Activated CD8-positive, alpha-beta memory T cell treated with anti-CD3 and anti-CD28 coated beads, Interleukin-2, amount 50 U/mL, for 1 hour (primary cell): Measurements from ENCODE around the gene ZBTB1.
"Not testable (repeated sequence)": the region's sequence is repeated elsewhere in the genome, so short reads cannot be mapped to it uniquely, and the experiment has no call there.

Source experiments
- DNase-seq: peaks from one replicate; pipeline ENCODE4 v3.0.0-alpha.2; 2020; ENCODE audit errors: extremely low read depth

ZBTB1 gene

DNA sequence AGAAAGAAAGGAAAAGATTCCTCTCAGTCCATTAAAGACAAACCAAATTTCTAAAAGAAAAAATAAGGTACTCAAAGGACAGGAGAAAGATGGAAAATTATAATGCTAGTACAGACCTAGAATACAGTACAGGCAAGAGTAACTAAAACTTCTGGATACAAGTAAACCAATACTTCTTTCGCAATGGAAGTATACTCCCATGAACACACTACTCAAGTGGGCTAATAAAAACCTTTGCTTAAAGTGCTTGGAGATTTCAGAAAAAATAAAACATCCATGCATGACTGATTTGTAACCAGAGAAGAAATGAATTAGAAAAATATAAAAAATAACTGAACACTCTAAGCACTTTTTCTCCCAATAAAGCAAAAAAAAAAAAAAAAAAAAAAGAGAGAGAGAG lies 4.5 kb upstream of the ZBTB1 start:
- DNase-seq = no peak

DNA sequence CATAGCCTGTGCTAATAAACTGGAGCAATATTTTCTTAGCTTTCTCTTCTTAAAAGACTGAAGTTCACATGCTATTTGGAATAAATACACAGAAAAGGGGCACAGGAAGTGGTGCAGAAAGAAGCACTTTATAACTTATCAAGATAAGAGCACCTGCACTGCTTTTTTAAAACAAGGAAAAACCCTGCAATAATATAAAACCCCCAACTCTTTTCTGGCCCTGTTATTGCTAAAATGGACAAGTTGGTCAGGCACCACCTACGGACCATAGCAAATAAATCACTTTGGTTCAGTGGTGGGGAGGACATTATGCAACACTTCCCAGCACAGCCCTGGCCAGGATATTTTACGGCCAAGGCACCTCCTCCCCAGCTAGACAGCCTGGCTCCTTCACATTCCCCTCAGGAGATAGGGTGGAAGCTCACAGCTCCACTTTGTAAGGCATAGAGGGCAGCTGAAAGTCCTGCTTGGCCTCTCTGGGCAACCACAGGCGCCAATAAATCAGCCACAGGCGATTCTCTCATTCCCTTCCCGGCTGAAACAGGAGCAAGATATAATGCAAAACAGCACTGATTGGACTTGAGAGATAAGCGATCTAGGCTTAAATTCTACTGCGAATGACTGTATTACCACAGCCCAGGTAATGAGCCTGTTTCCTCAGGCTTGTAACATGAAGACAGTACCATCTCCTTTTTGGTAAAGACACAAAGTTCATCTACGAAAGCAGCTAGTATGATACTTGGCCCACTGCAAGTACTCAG lies 3.0 kb upstream of the ZBTB1 start:
- DNase-seq = no peak

DNA sequence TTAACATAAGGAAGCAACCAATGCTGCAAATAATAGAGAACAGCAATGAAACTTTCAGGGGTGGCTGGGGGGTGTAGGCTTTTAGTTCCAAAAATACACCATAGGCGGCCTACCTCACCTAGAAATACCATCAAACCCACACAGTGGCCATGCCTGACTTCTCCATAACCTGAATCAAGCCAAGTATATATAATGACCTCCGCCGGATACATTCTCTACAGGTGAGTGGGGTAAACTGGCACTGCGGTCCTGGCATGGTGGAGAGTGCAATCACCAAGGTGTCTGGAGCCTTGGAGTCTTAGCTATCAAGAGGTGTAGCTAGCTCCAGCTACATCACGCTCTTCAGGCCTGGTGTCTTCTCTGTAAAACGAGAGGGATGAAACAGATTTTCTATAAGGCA lies 2.1 kb upstream of the ZBTB1 start:
- no peak for DNase-seq

DNA sequence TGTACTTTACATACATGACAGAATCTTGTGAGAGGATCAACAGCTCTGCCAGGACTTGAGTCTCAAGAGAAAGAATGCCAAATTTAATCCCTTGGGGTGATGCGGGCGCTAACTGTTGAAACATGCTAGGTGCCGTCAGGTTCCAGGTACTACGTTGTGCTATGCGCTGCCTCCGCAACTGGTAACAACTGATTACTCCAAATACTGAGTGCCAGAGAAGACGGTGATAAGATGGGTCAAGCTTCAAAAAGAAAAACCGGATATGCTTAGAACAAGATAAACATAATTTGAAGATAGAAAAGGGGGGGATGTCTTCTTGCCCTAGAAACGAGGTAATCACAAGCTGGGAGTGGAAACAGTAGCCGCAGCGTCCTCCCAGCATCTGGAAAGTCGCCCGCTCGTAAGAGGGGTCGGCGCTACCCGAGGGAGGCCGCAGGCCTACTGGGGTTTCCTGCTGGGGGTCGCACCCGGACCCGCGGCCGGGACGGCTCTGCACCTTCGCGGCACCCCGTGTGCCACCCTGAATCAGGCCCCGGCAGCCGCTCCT lies 1.6 kb upstream of the ZBTB1 start:
- DNase-seq = no peak

DNA sequence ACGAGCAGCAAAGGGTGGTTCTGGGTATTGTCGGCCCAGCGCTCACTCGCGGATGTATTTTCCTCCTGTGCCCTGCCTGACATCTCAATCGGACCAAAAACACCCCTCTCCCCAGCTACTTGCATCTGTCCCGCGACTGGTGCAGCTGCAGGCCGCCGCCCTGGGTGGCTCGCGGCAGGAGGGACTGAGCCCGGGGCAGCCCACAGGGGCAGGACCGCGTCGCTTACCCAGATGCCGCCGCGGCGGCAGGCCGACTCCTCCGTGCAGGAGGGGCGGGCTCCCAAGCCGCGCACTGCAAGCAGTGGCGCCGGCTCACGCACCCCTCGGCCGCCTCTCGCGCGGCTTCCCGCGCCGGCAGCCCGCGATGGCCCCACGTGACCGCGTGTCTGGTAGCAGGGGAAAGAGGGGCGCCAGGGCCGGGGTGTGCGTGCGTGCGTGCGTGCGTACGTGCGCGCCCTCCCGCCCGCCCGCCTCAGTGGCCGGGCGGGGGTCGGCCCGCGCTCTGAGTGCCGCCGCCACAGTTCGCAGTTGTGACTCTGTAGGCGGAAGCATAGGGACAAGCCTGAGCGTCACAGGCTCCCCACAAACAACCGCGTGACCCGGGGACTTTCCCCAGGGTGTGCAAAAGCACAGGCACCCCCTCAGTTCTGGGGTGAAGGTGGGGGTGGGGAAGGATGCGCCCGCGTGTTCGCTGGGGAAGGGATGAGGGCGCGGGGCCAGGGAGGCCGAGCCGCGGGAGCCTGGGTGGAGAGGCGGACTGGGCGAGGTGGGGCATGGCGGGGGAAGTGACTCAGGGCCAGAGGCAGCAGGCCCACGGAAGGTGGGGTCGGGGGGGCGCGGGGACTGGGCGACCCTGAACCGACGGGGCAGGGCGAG lies 898 bp upstream of the ZBTB1 start, which contains the start of gene ZBTB25:
Gene ZBTB25, minus strand, starts transcription at position 405 of the 876 bp plus-strand sequence. CDS start 13,305 bp downstream, outside the sequence.
- DNase-seq = peak; percentile 96

DNA sequence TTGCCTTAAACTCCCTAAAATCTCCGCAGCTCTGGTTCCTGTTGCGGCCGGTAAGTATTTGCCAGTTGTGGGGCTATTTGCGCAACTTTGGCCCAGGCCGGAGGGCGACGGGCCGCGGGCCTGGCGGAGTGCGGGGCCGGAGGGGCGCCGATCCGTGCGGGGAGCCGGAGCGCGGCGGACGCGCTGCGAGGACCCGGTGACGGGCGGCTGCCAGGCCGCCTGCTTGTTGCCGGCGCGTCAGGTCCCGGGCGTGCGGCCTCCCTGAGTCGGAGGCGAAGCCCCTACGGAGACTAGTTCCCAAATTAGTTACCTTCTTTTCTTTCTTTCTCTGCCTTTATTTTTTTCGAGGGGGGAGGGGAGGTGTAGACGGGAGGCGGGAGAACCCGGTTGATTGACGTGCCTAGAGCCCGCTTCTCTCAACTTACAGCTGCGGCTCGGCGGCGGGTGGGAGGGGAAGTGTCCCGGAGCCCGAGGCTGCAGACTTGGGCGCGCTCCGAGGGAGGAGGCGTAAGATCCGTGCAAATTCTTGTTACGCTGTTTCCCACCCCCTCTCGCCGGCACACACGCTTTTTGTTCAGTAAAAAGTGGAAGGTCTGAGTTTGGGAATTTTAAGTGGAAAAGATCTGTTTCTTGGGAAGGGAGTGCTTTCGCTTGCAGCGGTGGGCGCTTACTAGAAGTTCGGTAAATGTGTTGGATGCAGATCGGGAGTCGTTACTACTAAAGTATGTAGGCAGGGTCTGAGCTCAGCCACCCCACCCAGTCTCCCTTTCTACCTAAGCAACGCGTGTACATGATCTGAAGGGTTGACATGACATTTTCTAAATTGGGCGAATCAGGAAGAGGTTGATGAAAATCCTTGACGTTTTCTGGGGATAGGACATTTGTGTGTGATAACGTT lies 576 bp downstream of the ZBTB1 start:
- DNase-seq = peak; percentile 72

DNA sequence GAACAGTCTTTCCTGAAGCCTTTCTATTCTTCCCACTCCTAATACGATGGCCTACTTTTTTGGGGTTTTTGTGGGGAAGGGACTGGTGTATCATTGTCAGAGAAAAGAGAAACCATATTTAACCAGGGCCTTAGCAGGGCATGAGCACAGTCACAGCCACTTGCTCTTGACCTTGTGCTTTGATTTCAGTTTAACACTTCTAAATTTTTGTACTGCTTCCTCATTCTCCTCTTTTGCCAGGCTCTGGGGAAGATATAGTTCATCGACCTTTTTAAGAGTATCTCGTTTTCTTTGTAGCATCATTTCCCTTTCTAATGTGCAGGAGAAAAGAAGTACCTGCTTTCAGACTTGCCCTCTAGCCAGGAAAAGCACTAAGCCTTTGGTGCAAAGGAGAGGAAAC lies 2.2 kb downstream of the ZBTB1 start:
- no peak for DNase-seq

DNA sequence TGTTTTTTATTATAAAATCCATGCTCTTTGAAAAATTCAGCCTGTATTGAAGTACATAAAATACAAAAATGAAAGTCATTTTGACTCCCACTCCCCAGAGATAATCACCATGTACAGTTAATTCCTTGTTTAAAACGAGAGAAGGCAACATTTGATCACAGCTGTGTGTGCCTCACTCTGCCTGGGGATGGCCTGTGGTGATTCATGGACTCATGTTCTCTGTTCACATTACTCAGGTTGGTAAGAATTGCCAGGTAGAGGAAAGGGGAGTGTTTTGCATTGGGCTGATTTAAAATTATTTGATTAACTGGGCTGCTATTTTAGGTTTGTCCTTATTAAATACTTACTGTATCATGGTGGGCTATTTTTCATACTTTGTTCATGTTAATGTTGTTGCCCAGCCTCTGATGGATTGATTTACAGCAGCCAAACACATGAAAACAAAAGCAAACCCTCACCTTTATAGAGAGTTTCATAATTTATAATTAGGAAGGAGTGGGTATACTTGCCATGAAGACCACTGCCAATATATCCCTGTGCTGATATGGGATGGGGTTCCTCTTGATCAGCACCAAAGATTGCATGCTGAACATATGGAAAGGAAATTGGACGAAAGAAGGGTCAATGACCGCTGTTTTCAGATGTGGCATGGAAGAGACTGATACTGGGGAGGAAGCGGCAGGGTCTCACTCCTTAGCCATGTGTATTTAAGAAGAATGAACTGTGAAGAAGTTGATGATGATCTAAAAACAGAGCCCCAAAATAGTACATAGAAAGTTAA lies 3.0 kb downstream of the ZBTB1 start:
- DNase-seq = no peak

DNA sequence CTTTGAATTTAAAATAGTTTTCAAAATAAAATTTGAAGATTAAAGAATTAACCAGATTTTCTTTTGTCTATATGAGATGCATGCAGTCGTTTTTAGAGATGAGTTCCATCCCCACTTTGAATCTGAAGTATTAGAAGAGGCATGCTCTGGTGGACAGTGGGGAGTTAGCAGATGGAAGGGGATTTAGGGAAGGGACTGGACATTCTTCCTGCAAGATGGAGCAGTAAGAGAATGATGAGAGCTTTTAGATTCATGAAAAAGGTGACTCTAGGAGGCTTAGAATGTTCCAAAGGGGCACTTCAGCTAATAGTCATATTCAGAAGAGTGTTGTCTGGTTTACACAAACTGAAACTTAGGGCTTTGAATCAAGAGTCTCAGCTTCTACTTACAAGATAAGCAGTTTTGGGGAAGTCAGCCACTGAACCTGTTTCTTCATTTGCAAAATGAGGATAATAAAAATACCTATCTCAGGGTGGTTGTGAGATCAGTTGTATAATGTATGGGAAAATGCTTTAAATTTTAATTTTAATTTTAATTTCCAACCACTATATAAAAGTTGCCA lies 3.7 kb downstream of the ZBTB1 start:
- no peak for DNase-seq

DNA sequence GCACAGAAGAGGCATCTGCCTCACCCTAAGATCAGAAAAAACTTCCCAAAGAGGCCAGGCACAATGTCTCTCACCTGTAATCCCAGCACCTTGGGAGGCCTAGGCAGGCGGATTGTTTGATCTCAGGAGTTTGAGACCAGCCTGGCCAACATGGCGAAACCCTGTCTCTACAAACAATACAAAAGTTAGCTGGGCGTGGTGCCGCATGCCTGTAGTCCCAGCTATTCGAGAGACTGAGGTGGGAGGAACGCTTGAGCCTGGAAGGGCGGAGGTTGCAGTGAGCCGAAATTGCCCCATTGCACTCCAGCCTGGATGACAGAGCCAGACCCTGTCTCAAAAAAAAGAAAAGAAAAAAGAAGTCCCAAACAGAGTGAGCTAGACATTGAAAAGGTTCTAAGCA lies 4.5 kb downstream of the ZBTB1 start:
- DNase-seq = no peak

DNA sequence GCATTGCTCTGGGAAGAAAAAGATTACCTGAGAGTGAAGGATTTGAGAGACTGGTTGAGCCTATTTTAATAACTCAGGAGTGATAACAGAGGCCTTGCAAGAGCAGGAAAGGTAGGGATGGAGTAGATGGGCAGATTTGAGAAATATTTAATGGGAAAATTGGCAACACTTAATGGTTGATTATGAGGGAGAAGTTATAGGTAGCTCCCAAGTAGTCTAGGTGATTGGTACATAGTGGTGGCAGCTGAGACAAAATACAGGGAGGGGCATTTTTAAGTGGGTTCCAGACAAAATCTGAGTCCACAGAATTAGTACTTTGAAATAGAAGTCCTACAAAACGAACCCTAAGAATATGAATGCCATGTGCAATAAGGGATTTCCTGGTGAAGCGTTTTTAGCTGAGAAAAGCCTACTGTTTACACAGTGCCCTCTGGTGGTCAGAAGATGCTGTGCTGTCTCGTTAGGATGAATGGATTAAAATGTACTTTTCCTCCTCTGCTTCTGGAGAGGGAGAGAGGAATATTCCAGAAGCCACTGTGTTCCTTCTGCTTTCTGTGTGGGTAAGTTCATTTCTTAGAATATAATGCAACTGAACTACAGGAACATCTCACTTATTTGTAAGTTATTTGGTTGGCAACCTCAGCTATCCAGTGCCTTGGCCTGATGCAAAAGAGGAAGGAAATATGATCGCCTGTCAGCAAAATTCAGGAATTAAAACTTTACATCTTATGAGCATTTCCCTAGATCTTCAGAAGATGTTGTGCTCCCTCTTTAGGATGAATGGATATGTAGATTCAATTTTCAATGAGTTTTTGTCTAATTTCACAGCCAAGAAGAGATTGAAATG lies 6.5 kb downstream of the ZBTB1 start:
- DNase-seq = no peak

DNA sequence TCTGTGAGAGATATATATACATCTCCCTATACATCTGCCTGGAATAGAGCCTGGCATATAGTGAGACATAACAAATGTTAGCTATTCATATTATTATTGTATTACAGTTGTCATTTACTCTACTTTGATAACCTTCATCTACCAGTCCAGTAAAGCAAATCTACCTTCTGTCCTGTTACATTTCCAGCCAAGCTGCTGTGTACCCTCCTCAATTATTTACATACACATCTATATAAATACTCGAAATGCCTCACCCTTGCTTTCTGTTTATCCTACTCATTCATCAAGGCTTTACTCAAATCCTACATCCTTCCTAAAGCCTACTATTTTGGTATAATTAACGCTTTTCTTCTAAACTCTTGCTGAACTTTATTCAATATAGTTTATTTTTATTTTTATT lies 8.7 kb downstream of the ZBTB1 start:
- no peak for DNase-seq

DNA sequence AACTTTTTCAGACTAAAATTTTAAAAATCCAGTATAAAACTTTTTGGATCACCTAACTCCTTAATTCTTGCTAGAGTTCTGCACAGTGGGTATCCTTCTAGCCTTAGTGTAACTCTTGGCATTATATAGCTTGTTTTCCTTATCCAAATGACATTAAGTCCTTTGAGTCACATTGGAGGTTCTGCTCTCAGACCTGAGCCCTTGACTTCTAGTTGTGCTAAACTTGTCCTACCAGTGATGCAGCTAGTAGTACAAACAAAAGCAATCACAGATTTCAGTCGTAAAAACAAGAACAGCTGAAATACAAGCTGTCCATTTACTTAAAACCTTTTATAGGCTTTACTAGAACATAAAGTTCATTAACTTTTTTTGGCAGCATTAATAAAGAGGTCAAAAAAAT lies 10.5 kb downstream of the ZBTB1 start:
- DNase-seq = no peak

DNA sequence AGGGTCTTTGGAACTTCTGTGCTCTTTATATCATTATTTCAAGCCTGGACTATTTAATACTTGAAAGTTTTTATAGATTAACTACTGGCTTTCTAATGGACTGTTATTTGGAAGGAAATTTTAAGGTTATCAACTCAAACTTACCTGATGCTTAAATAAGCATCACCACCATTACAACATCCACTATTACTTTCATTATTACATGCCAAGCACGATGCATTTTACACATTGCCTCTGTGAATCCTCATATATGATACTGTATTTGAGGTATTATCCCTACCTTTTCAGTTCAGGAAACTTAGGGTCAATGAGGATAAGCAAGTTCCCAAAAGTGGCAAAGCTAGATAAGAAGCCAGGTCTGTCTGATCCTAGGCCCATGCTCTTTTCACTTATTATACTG lies 12.4 kb downstream of the ZBTB1 start:
- no peak for DNase-seq

DNA sequence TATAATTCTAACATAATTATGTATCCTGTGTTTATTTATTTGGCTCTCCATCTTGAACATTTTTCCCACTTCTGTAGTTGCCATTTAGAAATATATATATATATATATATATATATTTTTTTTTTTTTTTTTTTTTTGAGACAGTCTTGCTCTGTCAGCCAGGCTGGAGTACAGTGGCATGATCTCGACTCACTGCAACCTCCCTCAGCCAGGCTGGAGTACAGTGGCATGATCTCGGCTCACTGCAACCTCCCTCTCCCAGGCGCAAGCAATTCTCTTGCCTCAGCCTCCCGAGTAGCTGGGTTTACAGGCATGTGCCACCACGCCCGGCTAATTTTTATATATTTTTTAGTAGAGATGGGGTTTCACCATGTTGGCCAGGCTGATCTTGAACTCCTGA lies 13.1 kb downstream of the ZBTB1 start:
- DNase-seq = not testable (repeated sequence)

DNA sequence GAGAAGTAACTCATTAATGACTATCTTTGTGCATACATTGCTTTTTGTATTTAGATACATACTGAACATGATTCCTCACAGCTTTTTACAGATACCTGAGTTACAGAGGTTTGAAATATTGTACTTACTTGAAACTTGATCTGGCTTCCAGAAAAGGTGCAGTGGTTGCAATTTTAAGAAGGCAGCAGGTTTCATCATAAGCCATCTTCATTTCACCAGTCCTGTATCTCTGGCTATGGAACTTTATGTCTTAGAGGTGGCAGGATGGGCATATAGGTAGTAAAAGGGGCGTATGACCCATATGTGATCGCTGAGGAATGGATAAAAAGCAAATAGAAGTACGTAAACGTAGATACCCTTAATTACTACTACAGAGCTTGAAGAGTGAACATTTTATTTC lies 13.7 kb downstream of the ZBTB1 start:
- no peak for DNase-seq

DNA sequence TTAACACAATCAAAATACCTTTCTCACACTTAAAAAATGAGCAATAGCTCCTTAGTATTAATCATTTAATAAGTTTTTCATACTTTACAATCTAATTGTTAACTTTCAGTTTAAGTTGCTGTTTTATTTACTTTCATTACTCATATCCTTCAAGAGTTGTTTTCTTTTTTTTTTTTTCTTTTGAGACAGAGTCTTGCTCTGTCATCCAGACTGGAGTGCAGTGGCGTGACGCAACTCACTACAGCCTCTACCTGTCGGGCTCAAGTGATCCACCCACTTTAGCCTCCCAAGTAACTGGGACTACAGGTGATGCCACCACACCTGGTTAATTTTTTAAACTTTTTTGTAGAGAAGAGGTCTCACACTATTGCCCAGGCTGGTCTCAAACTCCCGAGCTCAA lies 16.1 kb downstream of the ZBTB1 start:
- DNase-seq = no peak

DNA sequence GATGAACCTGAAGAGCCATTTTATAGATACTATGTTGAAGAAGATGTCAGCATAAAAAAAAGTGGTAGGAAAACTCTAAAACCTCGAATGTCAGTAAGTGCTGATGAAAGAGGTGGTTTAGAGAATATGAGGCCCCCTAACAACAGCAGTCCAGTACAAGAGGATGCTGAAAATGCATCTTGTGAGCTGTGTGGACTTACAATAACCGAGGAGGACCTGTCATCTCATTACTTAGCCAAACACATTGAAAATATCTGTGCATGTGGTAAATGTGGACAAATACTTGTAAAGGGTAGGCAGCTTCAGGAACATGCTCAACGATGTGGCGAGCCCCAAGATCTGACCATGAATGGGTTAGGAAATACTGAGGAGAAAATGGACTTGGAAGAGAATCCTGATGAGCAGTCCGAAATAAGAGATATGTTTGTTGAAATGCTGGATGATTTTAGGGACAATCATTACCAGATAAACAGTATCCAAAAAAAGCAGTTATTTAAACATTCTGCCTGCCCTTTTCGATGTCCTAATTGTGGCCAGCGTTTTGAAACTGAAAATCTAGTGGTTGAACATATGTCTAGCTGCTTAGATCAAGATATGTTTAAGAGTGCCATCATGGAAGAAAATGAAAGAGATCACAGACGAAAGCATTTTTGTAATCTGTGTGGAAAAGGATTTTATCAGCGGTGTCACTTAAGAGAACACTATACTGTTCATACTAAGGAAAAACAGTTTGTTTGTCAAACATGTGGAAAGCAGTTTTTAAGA lies 18.2 kb downstream of the ZBTB1 start:
- no peak for DNase-seq

DNA sequence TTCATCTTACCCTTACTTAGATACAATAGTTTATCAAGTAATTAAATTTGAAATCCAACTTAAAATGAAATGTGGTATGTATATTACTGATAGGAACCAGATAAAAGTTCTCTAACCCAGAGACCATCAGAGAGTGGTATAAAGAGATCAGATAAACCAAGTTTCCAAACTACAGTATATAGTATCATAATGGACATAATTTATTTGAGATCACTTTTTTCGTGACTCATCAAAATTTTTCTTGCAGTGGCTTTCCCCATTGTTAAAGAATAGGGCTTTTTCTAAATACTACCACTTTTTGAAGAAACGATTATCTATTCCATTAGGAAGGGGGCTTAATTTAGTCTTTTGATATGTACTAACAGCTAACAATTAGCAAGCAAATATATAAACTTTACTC lies 20.8 kb downstream of the ZBTB1 start:
- DNase-seq = no peak
